ENCODE measurements around the gene DBH.

Gene DBH

GRCh38 chr9:133643978-133644760, 8.0 kb downstream of the DBH start:
- no peak for DNase-seq (ENCODE audit: low read depth)

GRCh38 chr9:133645021-133645765, 9.0 kb downstream of the DBH start:
- DNase-seq (ENCODE audit: low read depth), result no peak

GRCh38 chr9:133647148-133647547, 11.0 kb downstream of the DBH start:
- DNase-seq (ENCODE audit: low read depth), result no peak

- DNase-seq (ENCODE audit: low read depth), result no peak
Measured at GRCh38 chr9:133647765-133648469, 11.8 kb downstream of the DBH start.

- no peak for DNase-seq (ENCODE audit: low read depth)
Measured at GRCh38 chr9:133649194-133649593, 13.0 kb downstream of the DBH start.

- no peak for DNase-seq (ENCODE audit: low read depth)
Measured at GRCh38 chr9:133650026-133650425, 13.9 kb downstream of the DBH start.

DNA sequence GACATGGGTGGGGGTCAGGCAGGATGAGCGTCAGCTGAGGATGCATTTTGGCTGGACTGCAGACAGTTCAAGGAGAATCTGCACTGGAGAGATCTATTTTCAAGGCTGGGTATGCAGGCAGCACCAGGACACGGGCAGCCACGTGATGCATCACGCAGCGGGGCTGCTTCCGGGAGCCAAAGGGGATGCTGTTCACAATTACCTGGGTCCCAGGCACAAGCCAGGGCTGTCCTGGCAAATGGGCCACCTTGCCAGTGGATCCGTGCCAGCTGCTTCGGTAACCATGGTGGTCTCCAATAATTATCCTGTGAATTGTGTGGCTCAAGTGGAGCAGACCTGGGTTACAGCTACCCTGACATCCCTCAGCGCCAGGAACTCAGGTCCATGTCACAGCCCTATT, 17.5 kb downstream of the DBH start:
- no peak for DNase-seq (ENCODE audit: low read depth)

- DNase-seq (ENCODE audit: low read depth), result no peak
Measured at GRCh38 chr9:133654736-133655657, 18.8 kb downstream of the DBH start.

DNA sequence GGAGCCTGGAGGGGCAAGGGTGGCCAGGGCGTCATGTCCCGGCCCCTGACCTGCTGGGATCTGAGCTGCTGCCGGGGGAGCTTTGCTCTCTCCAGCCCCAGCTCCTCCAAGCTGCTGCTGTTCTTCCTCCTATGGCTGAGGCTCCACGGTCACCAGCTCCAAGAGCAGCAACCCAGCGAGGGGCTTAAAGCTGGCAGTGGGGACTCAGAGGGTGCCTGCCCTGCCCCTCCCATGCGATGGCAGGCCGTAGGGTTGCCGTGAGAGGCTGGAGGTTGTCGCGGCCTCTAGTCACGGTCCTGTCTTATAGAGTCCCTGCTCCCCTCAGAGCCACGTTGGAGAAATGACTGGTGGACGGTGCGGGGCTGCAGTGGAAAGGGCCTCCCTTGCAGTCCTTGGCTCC, 19.5 kb downstream of the DBH start:
- DNase-seq (ENCODE audit: low read depth), result no peak

GRCh38 chr9:133656211-133657119, 20.3 kb downstream of the DBH start:
- no peak for DNase-seq (ENCODE audit: low read depth)

- DNase-seq (ENCODE audit: low read depth), result no peak
Measured at GRCh38 chr9:133657120-133657661, 21.0 kb downstream of the DBH start.

DNA sequence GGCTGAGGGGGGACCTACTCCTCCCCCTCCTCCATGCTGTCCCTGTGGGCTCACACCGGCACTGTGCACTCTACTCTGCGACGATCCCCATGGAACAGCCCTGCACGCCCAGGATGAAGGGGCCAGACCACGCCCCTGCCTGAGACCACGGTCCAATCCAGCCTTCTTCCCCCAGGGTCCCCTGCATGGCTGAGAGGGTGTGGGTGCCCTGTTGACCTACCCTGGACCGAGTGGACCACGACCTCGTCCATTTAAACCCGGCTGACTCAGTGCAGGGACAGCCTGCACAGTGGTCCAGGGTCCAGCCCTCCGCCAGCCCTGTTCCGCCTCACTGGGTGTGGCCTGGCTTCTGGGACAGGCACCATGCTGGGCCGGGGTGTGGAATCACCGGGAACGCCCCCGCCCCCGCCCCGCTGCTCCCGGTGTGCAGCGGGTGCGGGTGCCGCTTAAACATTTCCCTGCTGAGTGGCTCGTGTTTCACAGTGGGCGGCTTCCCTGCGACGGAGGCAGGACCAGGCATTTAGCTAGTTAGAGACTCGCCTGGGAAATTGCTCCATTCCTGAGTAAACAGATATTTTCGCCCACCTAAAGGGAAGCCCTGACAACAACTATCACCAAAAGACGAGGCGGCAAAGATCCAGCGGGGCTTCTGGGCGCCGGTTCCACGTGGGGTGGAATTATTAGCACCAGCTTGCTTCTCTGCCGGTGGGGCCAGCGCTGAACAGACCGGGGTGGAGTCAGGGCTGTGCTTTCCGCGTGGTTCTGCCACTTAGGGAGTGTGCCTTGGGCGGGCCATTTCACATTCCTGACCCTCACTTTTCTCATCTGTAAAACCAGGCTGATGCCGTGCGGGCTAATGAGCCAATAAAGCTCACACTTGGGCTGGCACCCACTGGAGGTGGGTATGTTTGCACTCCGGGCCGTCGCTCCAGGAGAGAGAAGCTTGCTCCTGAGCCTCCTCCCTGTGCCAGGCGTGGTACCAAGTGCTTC, 22.6 kb downstream of the DBH start:
- no peak for DNase-seq (ENCODE audit: low read depth)

DNA sequence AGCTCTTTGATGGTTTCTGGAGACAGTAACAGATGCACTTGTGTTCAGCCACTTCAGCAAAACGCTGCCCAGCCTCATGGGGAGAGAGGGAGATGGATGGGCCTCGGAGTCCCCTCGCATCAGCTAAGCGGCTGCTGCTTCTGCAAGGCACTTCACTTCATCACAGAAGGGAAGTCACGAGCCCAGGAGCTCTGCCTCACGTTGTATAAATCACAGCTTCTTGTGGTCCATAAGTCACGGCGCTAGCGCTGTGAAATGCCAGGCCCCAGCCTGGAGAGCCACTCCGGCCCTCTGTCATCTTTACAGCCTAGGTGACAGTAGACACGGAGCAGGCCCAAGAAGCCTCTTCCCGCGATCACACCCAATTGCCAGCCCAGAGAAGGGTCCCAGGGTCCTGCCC, 23.4 kb downstream of the DBH start:
- DNase-seq (ENCODE audit: low read depth), result no peak

- DNase-seq (ENCODE audit: low read depth), result no peak
Measured at GRCh38 chr9:133661846-133662540, 25.8 kb downstream of the DBH start.

GRCh38 chr9:133664173-133665050, 28.2 kb downstream of the DBH start:
- DNase-seq (ENCODE audit: low read depth), result no peak

DNA sequence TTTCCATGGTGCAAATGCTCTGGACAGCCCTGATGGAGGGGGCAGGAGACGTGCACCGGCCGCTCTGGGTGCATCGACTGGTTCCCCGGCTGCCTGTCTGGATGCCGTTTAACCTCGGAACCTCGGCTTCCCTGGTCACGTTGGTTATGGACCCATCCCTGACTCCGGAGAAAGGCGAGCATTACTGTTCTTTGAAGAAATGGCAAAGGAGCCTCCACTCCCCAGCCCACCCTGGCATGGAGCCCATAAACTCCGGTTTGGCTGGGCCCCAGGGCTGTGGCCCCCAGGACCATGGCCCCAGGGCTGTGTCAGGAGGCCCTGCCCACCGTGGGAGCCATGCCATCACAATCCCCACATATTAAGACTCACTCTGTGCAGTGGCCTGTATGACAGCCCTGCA, 28.9 kb downstream of the DBH start:
- DNase-seq (ENCODE audit: low read depth), result no peak

DNA sequence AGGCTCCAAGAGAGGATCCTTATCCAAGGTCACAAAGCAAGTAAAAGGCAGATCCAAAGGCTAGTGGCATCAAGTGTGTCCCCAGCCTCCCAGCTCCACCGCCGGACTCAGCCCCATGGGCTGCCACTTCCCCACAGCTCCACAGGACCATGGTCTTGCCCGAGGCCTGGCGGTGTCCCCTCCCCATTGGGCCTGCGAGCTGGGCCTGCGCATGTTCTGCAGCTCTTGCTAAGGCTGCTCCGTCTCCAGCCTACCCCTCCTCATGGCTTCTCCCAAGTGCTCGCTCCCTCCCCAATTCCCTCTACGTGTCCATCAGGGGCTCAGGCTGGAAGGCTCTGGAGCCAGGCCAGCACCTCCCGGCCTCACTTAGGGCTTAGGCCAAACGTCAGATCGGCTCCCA, 29.4 kb downstream of the DBH start:
- no peak for DNase-seq (ENCODE audit: low read depth)

DNA sequence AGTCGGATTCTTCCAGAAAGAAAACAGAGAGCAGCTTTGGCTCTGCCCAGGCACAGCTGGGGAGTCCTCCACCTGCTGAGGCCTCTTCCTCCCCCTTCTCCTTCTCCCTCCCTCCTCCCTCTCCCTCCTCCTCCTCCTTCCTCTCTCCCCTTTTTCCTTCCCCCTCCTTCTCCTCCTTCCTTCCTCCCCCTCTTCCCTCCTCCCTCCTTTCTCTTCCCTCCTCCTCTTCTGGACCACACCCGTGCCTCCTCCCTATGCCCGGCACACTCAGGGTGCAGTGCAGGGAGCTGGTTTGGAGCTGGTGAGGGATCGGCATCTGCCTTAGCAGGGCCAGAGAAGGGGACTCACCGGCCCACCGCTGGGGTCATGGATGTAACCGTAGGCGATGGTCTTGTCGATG, 30.2 kb downstream of the DBH start:
- DNase-seq (ENCODE audit: low read depth), result no peak
